ENCODE data around the gene FIBIN.

- TF ChIP-seq POLR2A (IDR thresholded peaks at IDR 0.05; ENCODE audit: low read depth, low read length): no peak
- no peak for TF ChIP-seq GATA2 (IDR thresholded peaks at IDR 0.05; ENCODE audit: insufficient read depth, insufficient read length, low read depth, low read length)
- no peak for TF ChIP-seq MYC (IDR thresholded peaks at IDR 0.05; ENCODE audit: low read depth, low read length)
- TF ChIP-seq, protein P1, sequence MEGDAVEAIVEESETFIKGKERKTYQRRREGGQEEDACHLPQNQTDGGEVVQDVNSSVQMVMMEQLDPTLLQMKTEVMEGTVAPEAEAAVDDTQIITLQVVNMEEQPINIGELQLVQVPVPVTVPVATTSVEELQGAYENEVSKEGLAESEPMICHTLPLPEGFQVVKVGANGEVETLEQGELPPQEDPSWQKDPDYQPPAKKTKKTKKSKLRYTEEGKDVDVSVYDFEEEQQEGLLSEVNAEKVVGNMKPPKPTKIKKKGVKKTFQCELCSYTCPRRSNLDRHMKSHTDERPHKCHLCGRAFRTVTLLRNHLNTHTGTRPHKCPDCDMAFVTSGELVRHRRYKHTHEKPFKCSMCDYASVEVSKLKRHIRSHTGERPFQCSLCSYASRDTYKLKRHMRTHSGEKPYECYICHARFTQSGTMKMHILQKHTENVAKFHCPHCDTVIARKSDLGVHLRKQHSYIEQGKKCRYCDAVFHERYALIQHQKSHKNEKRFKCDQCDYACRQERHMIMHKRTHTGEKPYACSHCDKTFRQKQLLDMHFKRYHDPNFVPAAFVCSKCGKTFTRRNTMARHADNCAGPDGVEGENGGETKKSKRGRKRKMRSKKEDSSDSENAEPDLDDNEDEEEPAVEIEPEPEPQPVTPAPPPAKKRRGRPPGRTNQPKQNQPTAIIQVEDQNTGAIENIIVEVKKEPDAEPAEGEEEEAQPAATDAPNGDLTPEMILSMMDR (IDR thresholded peaks at IDR 0.05; ENCODE audit: extremely low read depth in 1 of 2, insufficient read depth in 1 of 2, low read depth in 1 of 2, low read length in 2 of 2): no peak
- TF ChIP-seq MAX (IDR thresholded peaks at IDR 0.05; ENCODE audit: insufficient read depth, insufficient read length): no peak
Observed at GRCh38 chr11:27025957-27026733, 32.2 kb downstream of the FIBIN start.

Measured in endothelial cell of umbilical vein (primary cell).